Ovary (tissue), 10 donors: ENCODE measurements around the gene CACNG4. TPM values are rescaled to one million over a fixed set of nuclear protein-coding genes. Genes with fewer than 3 reads are reported as not detected.
A peak's percentile ranks its signal among the peaks of the same experiment; 100 is the strongest.

Experiments used
- DNase-seq, 5 donors: peaks; one replicate each; pipeline ENCODE4 v3.0.0-alpha.2; 2019 to 2020
- H3K27ac ChIP-seq, 2 donors: fragments of 200-600 bp; one replicate each; pipeline versions ENCODE4 v1.5.1 to v1.8.0; 2019 to 2022
- H3K27me3 ChIP-seq: fragments of 200-600 bp; one replicate; pipeline ENCODE4 v1.8.0; 2022
- H3K36me3 ChIP-seq: fragments of 200-600 bp; sonication (generic); one replicate; pipeline ENCODE4 v1.5.1; 2019
- H3K4me1 ChIP-seq: one replicate; pipeline ENCODE4 v1.8.1; 2013; ENCODE audit warnings: mild to moderate bottlenecking, moderate library complexity; ENCODE audit not compliant: insufficient read depth
- H3K4me3 ChIP-seq: fragments of 200-600 bp; sonication (generic); one replicate; pipeline ENCODE4 v1.5.1; 2017
- H3K9me3 ChIP-seq, 2 donors: fragments of 200-600 bp in 1 of 2; sonication (generic) in 1 of 2; one replicate each; pipeline versions ENCODE4 v1.5.1 to v1.8.1; 2013 to 2019; ENCODE audit warnings: mild to moderate bottlenecking in 1 of 2, moderate library complexity in 1 of 2
- CTCF ChIP-seq, 3 donors: fragments of 450-650 bp in 2 of 3; fragments of 200-600 bp in 1 of 3; IDR thresholded peaks; one replicate each; pipeline versions ENCODE4 v1.5.1 to v1.8.0; 2016 to 2022; ENCODE audit warnings: antibody characterized with exemption in 3 of 3, mild to moderate bottlenecking in 1 of 3
- EP300 ChIP-seq: sonication (generic); formaldehyde crosslinking; IDR thresholded peaks from one replicate; pipeline ENCODE4 v1.6.1; 2017; ENCODE audit warnings: antibody characterized with exemption
- POLR2A ChIP-seq: fragments of 450-650 bp; IDR thresholded peaks from one replicate; pipeline ENCODE4 v1.6.1; 2017; ENCODE audit warnings: antibody characterized with exemption, mild to moderate bottlenecking, moderate library complexity
- WGBS, 3 donors: extraction: QIAGEN DNeasy Blood & Tissue Kit in 1 of 3; methylation state at CpG; one replicate each; pipeline versions ENCODE4 v1.1.5 to v1.1.7; 2013 to 2017; 5-methylcytosine and 5-hydroxymethylcytosine counted together
- intact Hi-C, 4 donors: fragments of 100-400 bp; cut with DNase I; formaldehyde crosslinking; loops; one replicate each; pipeline versions ENCODE4 v1.11.0 to v1.15.1; 2022 to 2023
- long read RNA-seq, 3 donors: library from polyadenylated mRNA in 2 of 3; unstranded in 2 of 3; transcript quantifications; one replicate each; pipeline ENCODE4 v2.0.0 and lab custom pipeline, GENCODE V29; 2021 to 2026
- polyA plus RNA-seq, 2 donors: library from polyadenylated mRNA; stranded (reverse); fragments of 200-250 nt in 1 of 2; fragments of 350-450 nt in 1 of 2; fragmentation: Illumina TruSeq in 1 of 2; extraction: RNeasy Lipid Tissue Mini Kit (QIAGEN cat#74804) in 1 of 2; gene quantifications; one replicate each; pipeline ENCODE4 v1.2.3, GENCODE V29; 2013 to 2014
- total RNA-seq, 7 donors: library from RNA; depleted of rRNA in 2 of 7; stranded (reverse); fragments of >200 nt in 2 of 7; fragmentation: NEBNext Ultra II Directional in 3 of 7; extraction: Animal tissue kit (Norgen Biotek cat#: 25700) in 3 of 7; gene quantifications; one replicate each; pipeline versions ENCODE4 v1.1.0 to v1.2.4, GENCODE V29; 2016 to 2023
- donor health status: DM: no; HTN: no; CAD: no; lungs with moderate emphysema.
- donor health status: DM: no; HTN: no; CAD: no.
- donor health status: Bipolar disorder and iron deficiency.
- donor health status: DM: yes; HTN: yes; CAD: no.
- donor health status: DM: no; HTN: no; CAD: no.
- donor health status: DM: yes; HTN: yes; CAD: no.

CACNG4 gene
- 1 to 10 TPM in 1 of 7 donors, under 1 TPM in 4, not detected in 2; 0.15 to 4.9 (median 0.22) TPM for total RNA-seq
- under 1 TPM; 0.02 to 0.22 TPM for polyA plus RNA-seq
- long read RNA-seq, donor 1, result 0 reads
- long read RNA-seq, donor 2, partial matches to known transcripts, result 0 of 2 reads
- long read RNA-seq, donor 2, other reads (novel, unspliced or antisense), result 0 of 2 reads
- long read RNA-seq, donor 3, result 0 reads

GRCh38 chr17:66963909-66964771, at the start of gene CACNG4:
TSS of gene CACNG4 (plus strand) at chr17:66964707. CDS start at chr17:66964912, 205 bp downstream.
- TF ChIP-seq EP300 (no peak), POLR2A (no peak)
- DNase-seq, result no peak
- WGBS, 3 donors, result 3 to 20% (median 15%) methylated on average over 10 to 67 of the region's 71 CpGs
- Histone ChIP-seq H3K4me3 (peak within 1 kb of the TSS; percentile 26), H3K27ac (no peak within 1 kb of the TSS), H3K27me3 (no peaks in the 10 kb centered on the region), H3K9me3 (no peaks in the 10 kb centered on the region), H3K36me3 (no peaks in the 10 kb centered on the region), H3K4me1 (peaks cover 1% of the 10 kb centered on the region)
- intact Hi-C loops, result no loop called here

- TF ChIP-seq POLR2A, result no peak
- TF ChIP-seq EP300, result no peak
- no peak for TF ChIP-seq CTCF (IDR thresholded peaks at IDR 0.05)
- Histone ChIP-seq H3K9me3 (no peaks in the 10 kb centered on the region), H3K4me3 (no peak overlapping the region), H3K27ac (no peak overlapping the region), H3K36me3 (no peaks in the 10 kb centered on the region), H3K27me3 (no peaks in the 10 kb centered on the region), H3K4me1 (no peaks in the 10 kb centered on the region)
- intact Hi-C loops, result no loop called here
- no peak for DNase-seq
- 62 to 73% (median 69%) methylated on average over 7 of the region's 7 CpGs for WGBS, 3 donors
These were observed 49.3 kb upstream of the CACNG4 start for GRCh38 chr17:66915204-66915611.

- H3K4me3 ChIP-seq, result no peak overlapping the region
- H3K36me3 ChIP-seq, result no peaks in the 10 kb centered on the region
- WGBS, 3 donors, result 85 to 87% (median 85%) methylated on average over 11 of the region's 11 CpGs
- no peaks in the 10 kb centered on the region for H3K27me3 ChIP-seq
- intact Hi-C loops, result no loop called here
- TF ChIP-seq CTCF (IDR thresholded peaks at IDR 0.05) (no peak), POLR2A (no peak), EP300 (no peak)
- H3K27ac ChIP-seq, result no peak overlapping the region
- H3K4me1 ChIP-seq, result no peaks in the 10 kb centered on the region
- no peak for DNase-seq
- no peaks in the 10 kb centered on the region for H3K9me3 ChIP-seq
These were observed 48.7 kb upstream of the CACNG4 start for GRCh38 chr17:66915792-66916191.

- no peaks in the 10 kb centered on the region for H3K27me3 ChIP-seq
- H3K27ac ChIP-seq, result no peak overlapping the region
- 91 to 100% (median 97%) methylated on average over 1 of the region's 1 CpG for WGBS, 3 donors
- intact Hi-C loops, result no loop called here
- no peaks in the 10 kb centered on the region for H3K4me1 ChIP-seq
- no peak overlapping the region for H3K4me3 ChIP-seq
- no peaks in the 10 kb centered on the region for H3K9me3 ChIP-seq
- TF ChIP-seq CTCF (IDR thresholded peaks at IDR 0.05) (no peak), EP300 (no peak), POLR2A (no peak)
- no peak for DNase-seq
- no peaks in the 10 kb centered on the region for H3K36me3 ChIP-seq
These were observed 47.6 kb upstream of the CACNG4 start for GRCh38 chr17:66916946-66917345.

- TF ChIP-seq EP300, result no peak
- TF ChIP-seq CTCF (IDR thresholded peaks at IDR 0.05), result no peak
- TF ChIP-seq POLR2A, result no peak
- Histone ChIP-seq H3K9me3 (no peaks in the 10 kb centered on the region), H3K36me3 (no peaks in the 10 kb centered on the region), H3K4me3 (no peak overlapping the region), H3K27ac (no peak overlapping the region), H3K27me3 (no peaks in the 10 kb centered on the region), H3K4me1 (no peaks in the 10 kb centered on the region)
- 76 to 81% (median 80%) methylated on average over 12 of the region's 12 CpGs for WGBS, 3 donors
- intact Hi-C loops, result no loop called here
- no peak for DNase-seq
These were observed 45.6 kb upstream of the CACNG4 start for GRCh38 chr17:66918896-66919295.
